Esophagus squamous epithelium (tissue), 5 donors: ENCODE data around the gene QKI. TPM values are rescaled to one million over a fixed set of nuclear protein-coding genes. Genes with fewer than 3 reads are reported as not detected.

Experiments used
- DNase-seq: peaks from one replicate; lab custom pipeline; 2025; lab: John Stamatoyannopoulos, UW
- H3K27ac ChIP-seq, 4 donors: fragments of 200-600 bp; sonication (generic); one replicate each; pipeline ENCODE4 v1.5.1; 2016 to 2019; ENCODE audit warnings: mild to moderate bottlenecking in 1 of 4
- H3K27me3 ChIP-seq, 4 donors: fragments of 200-600 bp; sonication (generic); 1 replicate in 3 of 4; 2 replicates in 1 of 4; pipeline versions ENCODE4 v1.5.1 to v1.6.0; 2017 to 2021; ENCODE audit warnings: antibody characterized with exemption in 1 of 4
- H3K36me3 ChIP-seq, 3 donors: fragments of 200-600 bp; sonication (generic); one replicate each; pipeline ENCODE4 v1.5.1; 2016 to 2019
- H3K4me1 ChIP-seq, 3 donors: fragments of 200-600 bp; sonication (generic); one replicate each; pipeline ENCODE4 v1.5.1; 2017 to 2019
- H3K4me3 ChIP-seq, 4 donors: fragments of 200-600 bp; sonication (generic); 1 replicate in 3 of 4; 2 replicates in 1 of 4; pipeline ENCODE4 v1.5.1; 2016 to 2019; ENCODE audit warnings: mild to moderate bottlenecking in 2 of 4, moderate library complexity in 1 of 4
- H3K9me3 ChIP-seq, 3 donors: fragments of 200-600 bp; sonication (generic); one replicate each; pipeline ENCODE4 v1.5.1; 2016 to 2019
- POLR2A ChIP-seq, 4 donors: fragments of 450-650 bp; IDR thresholded peaks; one replicate each; pipeline ENCODE4 v1.6.1; 2017; ENCODE audit warnings: antibody characterized with exemption in 4 of 4, mild to moderate bottlenecking in 4 of 4, moderate library complexity in 3 of 4
- WGBS, 2 donors: methylation state at CpG; one replicate each; pipeline ENCODE4 v1.1.5; 2018; 5-methylcytosine and 5-hydroxymethylcytosine counted together
- intact Hi-C: fragments of 100-400 bp; cut with DNase I; formaldehyde crosslinking; loops from one replicate; pipeline ENCODE4 v1.15.0; 2022
- total RNA-seq, 4 donors: library from RNA; depleted of rRNA; stranded (reverse); fragments of >200 nt; gene quantifications; one replicate each; pipeline ENCODE4 v1.1.0, GENCODE V29; 2016
- TF ChIP-seq, protein P1 (sequence below), 6 experiments: fragments of 450-650 bp in 4 of 6; fragments of 200-600 bp in 2 of 6; sonication (generic) in 2 of 6; IDR thresholded peaks; one replicate each; pipeline ENCODE4 v1.5.1; 2016 to 2019; ENCODE audit warnings: antibody characterized with exemption in 6 of 6, mild to moderate bottlenecking in 4 of 6, moderate library complexity in 4 of 6
- donor health status: DM: yes; HTN: yes; CAD: no.

QKI gene
- total RNA-seq, 4 donors from 2014 or later = 46.2 to 149 (median 65.4) TPM

DNA sequence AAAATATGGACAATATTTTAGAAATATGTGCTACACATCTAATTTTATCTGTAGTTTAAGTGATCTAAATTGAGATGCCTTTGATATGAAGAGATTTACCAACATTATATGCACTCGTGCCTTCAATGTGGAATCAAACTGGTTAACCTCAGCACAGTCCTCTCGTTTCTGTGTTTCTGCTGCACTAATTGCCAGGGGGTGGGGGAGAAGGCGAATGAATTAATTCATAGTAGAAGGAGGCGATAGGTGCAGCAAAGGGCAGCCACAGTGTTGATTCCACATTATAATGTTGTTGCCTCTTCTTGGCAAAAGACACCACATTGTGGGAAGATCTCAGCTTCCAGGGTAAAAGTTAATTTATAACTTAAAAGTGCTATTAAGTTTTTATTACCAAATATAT lies 161.6 kb downstream of the QKI start:
- no peaks in the 10 kb centered on the region for H3K9me3 ChIP-seq
- peaks cover 0 to 10% (median 6%) of the 10 kb centered on the region in 3 donors for H3K4me1 ChIP-seq
- H3K27ac ChIP-seq = no peak overlapping the region
- 78 to 90% methylated on average over 4 of the region's 4 CpGs for WGBS, 2 donors
- H3K4me3 ChIP-seq = no peak overlapping the region
- no peak for TF ChIP-seq POLR2A (IDR thresholded peaks at IDR 0.05)
- TF ChIP-seq, protein P1, sequence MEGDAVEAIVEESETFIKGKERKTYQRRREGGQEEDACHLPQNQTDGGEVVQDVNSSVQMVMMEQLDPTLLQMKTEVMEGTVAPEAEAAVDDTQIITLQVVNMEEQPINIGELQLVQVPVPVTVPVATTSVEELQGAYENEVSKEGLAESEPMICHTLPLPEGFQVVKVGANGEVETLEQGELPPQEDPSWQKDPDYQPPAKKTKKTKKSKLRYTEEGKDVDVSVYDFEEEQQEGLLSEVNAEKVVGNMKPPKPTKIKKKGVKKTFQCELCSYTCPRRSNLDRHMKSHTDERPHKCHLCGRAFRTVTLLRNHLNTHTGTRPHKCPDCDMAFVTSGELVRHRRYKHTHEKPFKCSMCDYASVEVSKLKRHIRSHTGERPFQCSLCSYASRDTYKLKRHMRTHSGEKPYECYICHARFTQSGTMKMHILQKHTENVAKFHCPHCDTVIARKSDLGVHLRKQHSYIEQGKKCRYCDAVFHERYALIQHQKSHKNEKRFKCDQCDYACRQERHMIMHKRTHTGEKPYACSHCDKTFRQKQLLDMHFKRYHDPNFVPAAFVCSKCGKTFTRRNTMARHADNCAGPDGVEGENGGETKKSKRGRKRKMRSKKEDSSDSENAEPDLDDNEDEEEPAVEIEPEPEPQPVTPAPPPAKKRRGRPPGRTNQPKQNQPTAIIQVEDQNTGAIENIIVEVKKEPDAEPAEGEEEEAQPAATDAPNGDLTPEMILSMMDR (IDR thresholded peaks at IDR 0.05) = no peak
- peaks cover 0 to 42% (median under 1%) of the 10 kb centered on the region in 3 donors for H3K36me3 ChIP-seq
- no peaks in the 10 kb centered on the region for H3K27me3 ChIP-seq
- intact Hi-C loops = no loop called here
- no peak for DNase-seq

DNA sequence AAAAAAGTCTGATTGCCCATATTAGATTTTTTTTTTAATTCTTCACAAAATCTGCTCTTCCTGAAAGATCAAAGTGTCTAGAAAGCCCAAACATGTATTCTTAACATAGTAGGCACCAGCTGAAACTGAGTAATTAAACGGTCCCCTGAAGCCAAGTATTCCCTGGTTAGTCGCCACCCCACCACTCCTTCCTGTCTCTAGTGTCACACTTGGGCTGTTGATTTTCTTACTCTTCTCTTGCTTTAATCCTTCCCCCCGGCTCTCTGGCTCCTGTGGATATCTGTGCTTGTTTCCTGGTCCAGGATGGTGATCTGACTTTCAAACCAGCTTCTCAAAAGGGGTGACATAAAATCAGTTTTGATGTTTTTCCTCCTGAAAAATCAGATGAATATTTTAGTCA lies 162.9 kb downstream of the QKI start:
- no peaks in the 10 kb centered on the region for H3K27me3 ChIP-seq
- peaks cover 0 to 10% (median 6%) of the 10 kb centered on the region in 3 donors for H3K4me1 ChIP-seq
- TF ChIP-seq POLR2A (IDR thresholded peaks at IDR 0.05) = no peak
- TF ChIP-seq, protein P1 (IDR thresholded peaks at IDR 0.05) = no peak
- DNase-seq = no peak
- H3K4me3 ChIP-seq = no peak overlapping the region
- peaks cover 0 to 32% (median 0%) of the 10 kb centered on the region in 3 donors for H3K36me3 ChIP-seq
- no peak overlapping the region for H3K27ac ChIP-seq
- WGBS, 2 donors = 45 to 57% methylated on average over 3 of the region's 3 CpGs
- no peaks in the 10 kb centered on the region for H3K9me3 ChIP-seq
- intact Hi-C loops = no loop called here

DNA sequence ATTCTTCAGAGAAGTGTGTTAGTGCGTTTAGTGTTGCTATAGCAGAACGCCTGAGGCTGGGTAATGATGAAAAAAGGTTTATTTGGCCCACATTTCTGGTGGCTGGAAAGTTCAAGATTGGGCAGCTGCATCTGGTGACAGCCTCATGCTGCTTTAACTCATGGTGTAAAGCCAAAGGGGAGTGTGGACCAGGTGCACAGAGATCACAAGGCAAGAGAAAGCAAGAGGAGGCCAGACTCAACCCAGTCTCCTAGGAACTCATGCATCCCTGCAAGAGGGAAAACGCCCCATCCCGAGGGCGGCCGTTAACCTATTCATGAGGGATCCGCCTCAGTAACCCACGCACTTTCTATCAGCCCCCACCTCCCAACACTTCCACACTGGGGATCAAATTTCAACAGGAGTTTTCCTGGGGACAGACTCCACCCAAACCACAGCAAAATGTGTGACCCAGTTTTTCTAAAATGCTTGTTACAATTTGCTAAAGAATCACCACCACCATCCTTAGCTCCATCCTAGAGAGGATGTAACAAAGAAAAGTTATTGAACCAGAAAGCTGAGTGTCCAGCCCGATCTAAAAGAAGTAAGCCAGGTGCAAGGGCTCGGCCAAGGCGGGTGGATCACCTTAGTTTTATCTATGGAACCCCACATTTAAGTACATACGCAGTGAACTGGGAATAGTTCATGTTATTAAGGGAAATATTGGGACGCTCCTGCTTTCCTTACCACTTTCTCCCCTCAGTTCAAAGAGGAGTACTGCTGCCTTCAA lies 164.8 kb downstream of the QKI start:
- H3K4me3 ChIP-seq = no peak overlapping the region
- intact Hi-C loops = no loop called here
- no peak overlapping the region for H3K27ac ChIP-seq
- H3K4me1 ChIP-seq = peaks cover 0 to 10% (median 6%) of the 10 kb centered on the region in 3 donors
- no peak for DNase-seq
- TF ChIP-seq, protein P1 (IDR thresholded peaks at IDR 0.05) = no peak
- no peak for TF ChIP-seq POLR2A (IDR thresholded peaks at IDR 0.05)
- no peaks in the 10 kb centered on the region for H3K9me3 ChIP-seq
- H3K27me3 ChIP-seq = no peaks in the 10 kb centered on the region
- peaks cover 0 to 15% (median 0%) of the 10 kb centered on the region in 3 donors for H3K36me3 ChIP-seq
- 37 to 42% methylated on average over 13 of the region's 13 CpGs for WGBS, 2 donors

DNA sequence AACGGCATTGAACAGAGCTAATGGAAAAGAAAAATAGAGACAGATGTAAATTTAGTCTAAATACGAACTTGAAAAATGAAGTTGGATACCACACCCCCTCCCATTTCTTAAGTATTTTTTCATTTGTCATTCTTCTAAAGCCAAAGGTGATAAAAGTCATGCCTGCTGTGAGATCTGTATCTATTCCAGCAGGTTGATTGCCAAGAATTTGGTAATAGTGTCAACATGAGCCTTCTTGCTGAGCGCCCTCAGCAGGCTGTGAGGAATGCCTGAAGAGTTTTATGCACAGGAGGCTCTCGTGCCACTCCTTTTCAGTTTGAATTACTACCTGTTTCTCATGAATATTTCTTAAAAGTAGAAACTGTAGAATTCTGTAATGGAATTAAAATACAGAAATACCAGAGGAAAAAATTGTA lies 165.4 kb downstream of the QKI start:
- H3K4me3 ChIP-seq = no peak overlapping the region
- H3K27ac ChIP-seq = no peak overlapping the region
- TF ChIP-seq, protein P1 (IDR thresholded peaks at IDR 0.05) = no peak
- TF ChIP-seq POLR2A (IDR thresholded peaks at IDR 0.05) = no peak
- H3K4me1 ChIP-seq = peaks cover 0 to 10% (median 6%) of the 10 kb centered on the region in 3 donors
- intact Hi-C loops = no loop called here
- no peaks in the 10 kb centered on the region for H3K9me3 ChIP-seq
- WGBS, 2 donors = 18 to 22% methylated on average over 4 of the region's 4 CpGs
- no peak for DNase-seq
- H3K27me3 ChIP-seq = no peaks in the 10 kb centered on the region
- peaks cover 0 to 9% (median 0%) of the 10 kb centered on the region in 3 donors for H3K36me3 ChIP-seq

DNA sequence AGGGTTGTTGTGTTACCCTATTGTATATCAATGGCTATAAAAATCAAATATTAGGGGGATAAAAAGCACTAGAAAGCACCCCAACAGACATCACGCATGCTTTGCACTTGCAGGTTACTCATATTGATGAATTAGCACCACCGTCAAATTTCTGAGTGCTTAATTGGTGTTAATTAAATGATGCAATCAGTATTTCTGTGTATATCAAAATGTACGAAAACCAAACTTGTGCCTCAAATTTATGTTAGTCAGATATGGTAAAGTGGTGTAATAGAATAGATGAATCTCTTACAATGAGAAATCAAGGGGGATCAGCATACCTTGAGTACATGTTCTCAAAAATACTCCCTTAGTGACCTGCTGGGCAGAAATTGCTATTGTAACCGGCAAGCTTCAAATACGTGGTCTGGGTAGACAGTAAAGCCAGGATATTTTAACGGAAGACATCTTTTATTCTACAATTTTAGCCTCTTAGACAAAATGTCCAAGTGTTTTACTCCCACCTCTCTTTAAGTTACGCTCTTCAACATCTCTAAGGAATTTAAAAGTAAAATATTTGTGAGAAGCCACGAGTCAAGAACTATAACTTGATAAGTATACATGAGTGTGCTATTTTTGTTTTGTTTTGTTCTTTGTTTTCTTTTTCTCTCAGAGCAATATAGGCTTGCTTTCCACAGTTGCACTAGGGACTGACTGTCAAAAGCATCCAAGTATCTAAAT lies 166.0 kb downstream of the QKI start:
- TF ChIP-seq, protein P1 (IDR thresholded peaks at IDR 0.05) = no peak
- TF ChIP-seq POLR2A (IDR thresholded peaks at IDR 0.05) = no peak
- no peak overlapping the region for H3K27ac ChIP-seq
- no peak for DNase-seq
- no peaks in the 10 kb centered on the region for H3K9me3 ChIP-seq
- no peak overlapping the region for H3K4me3 ChIP-seq
- peaks cover 0 to 4% (median 0%) of the 10 kb centered on the region in 3 donors for H3K36me3 ChIP-seq
- 77 to 78% methylated on average over 8 of the region's 8 CpGs for WGBS, 2 donors
- H3K27me3 ChIP-seq = no peaks in the 10 kb centered on the region
- peaks cover 0 to 12% (median 6%) of the 10 kb centered on the region in 3 donors for H3K4me1 ChIP-seq
- intact Hi-C loops = no loop called here
